Muscle of back (tissue), 11 donors: ENCODE results near the gene RBM15. TPM values are rescaled to one million over a fixed set of nuclear protein-coding genes. Genes with fewer than 3 reads are reported as not detected.

ENCODE experiments used
- DNase-seq, 3 donors: peaks; one replicate each; pipeline versions ENCODE4 v3.0.0 to v3.0.0-alpha.2; 2013
- polyA plus RNA-seq, 10 donors: library from polyadenylated mRNA; unstranded; fragments of 120-200 nt; gene quantifications; one replicate each; pipeline ENCODE4 v1.2.1, GENCODE V29; 2013; ENCODE audit not compliant: insufficient read length in 10 of 10

The RBM15 gene
- polyA plus RNA-seq, 10 donors: 6.8 to 9.5 (median 8.3) TPM

- no peak for DNase-seq
These were observed 8.2 kb downstream of the RBM15 start for GRCh38 chr1:110347182-110347893.

GRCh38 chr1:110348050-110348449 lies 8.9 kb downstream of the RBM15 start:
- DNase-seq: no peak

GRCh38 chr1:110348771-110349170 lies 9.6 kb downstream of the RBM15 start:
- DNase-seq: peak in 1 of 3 donors; percentile 21

- no peak for DNase-seq
These were observed 11.2 kb downstream of the RBM15 start for GRCh38 chr1:110350360-110350759.

GRCh38 chr1:110355321-110355720 lies 16.1 kb downstream of the RBM15 start:
- no peak for DNase-seq

GRCh38 chr1:110356379-110356778 lies 17.2 kb downstream of the RBM15 start:
- no peak for DNase-seq

- DNase-seq: no peak
These were observed 21.3 kb downstream of the RBM15 start for GRCh38 chr1:110360431-110360830.

- no peak for DNase-seq
These were observed 22.7 kb downstream of the RBM15 start for GRCh38 chr1:110361856-110362255.

GRCh38 chr1:110364221-110364620 lies 25.0 kb downstream of the RBM15 start:
- no peak for DNase-seq

- DNase-seq: no peak
These were observed 31.6 kb downstream of the RBM15 start for GRCh38 chr1:110370827-110371226.

GRCh38 chr1:110375490-110375889 lies 36.3 kb downstream of the RBM15 start:
- DNase-seq: no peak

- DNase-seq: peak in 1 of 3 donors; percentile 7
These were observed 41.6 kb downstream of the RBM15 start for GRCh38 chr1:110380672-110381283.

GRCh38 chr1:110383251-110383990 lies 44.2 kb downstream of the RBM15 start:
- DNase-seq: no peak

- DNase-seq: no peak
These were observed 45.6 kb downstream of the RBM15 start for GRCh38 chr1:110384581-110385321.

GRCh38 chr1:110385369-110385768 lies 46.2 kb downstream of the RBM15 start:
- DNase-seq: no peak

GRCh38 chr1:110387048-110387754 lies 48.0 kb downstream of the RBM15 start:
- no peak for DNase-seq

- DNase-seq: peak; percentile 43 to 53 (median 46)
These were observed 50.9 kb downstream of the RBM15 start for GRCh38 chr1:110390096-110390495.

GRCh38 chr1:110390692-110391245 lies 51.6 kb downstream of the RBM15 start, which contains the start of gene SLC16A4:
Gene SLC16A4, minus strand, starts transcription at chr1:110391026. Its CDS starts 1,703 bp downstream, at chr1:110389323.
- peak in 2 of 3 donors; percentile 49 to 65 for DNase-seq

- no peak for DNase-seq
These were observed 54.1 kb downstream of the RBM15 start for GRCh38 chr1:110393286-110393685.

- DNase-seq: no peak
These were observed 54.7 kb downstream of the RBM15 start for GRCh38 chr1:110393691-110394492.
